Measurements from ENCODE around the gene GNB5. TPM values are rescaled to one million over a fixed set of nuclear protein-coding genes. Genes with fewer than 3 reads are reported as not detected.

The GNB5 gene
- total and polyA plus RNA-seq, 2 of the 13 experiments (the other 11 are each of a cell fraction or from before 2014, with no cell fraction given) = 13.7 to 14.4 TPM

DNA sequence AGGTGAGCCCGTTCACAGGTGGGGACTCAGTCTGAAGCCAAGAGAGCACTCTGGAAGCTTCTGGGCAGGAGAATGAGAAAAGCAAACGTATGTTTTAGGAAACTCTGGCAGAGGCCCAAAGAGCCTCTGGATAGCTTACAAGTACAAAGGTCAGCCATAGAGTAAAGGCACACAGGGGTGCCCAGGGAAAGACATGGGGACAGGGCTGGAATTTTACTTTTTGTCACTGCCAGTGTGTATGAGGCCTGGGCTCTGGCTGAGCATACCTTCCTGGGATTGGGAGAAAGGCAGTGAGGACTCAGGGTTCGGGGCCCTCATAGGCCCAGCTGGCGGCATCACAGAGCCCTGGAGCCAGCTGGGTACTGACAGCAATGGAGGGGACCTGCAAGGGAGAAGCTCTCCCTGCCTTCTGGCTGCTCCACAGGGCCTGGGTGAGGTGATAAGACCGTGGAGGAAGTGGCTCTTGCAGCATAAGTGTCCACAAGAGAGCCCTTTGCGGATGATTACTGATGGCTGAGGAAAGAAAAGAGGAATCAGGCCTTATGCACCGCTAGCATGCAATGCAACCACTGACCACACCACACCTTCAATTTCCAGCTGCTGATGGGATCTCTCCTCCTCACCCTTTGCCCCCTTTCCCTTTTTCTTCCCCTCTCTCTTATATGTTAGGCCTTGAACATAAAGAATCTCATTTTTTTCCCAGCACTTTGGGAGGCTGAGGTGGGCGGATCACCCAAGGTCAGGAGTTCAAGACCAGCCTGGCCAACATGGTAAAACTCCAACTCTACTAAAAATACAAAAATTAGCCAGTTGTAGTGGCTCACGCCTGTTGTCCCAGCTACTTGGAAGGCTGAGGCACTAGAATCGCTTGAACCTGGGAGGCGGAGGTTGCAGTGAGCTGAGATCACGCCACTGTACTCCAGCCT, 53.5 kb downstream of the GNB5 start (continued):
- TF ChIP-seq ZNF589 (CRISPR knock-in tag; conservative IDR thresholded peaks at IDR 0.05) (no peak), PAWR (CRISPR knock-in tag; IDR thresholded peaks at IDR 0.05; ENCODE audit: borderline replicate concordance) (no peak), ISL2 (CRISPR knock-in tag; IDR thresholded peaks at IDR 0.05) (peak; percentile 16; the same call in 1 of the 2 replicates), HES4 (CRISPR knock-in tag; IDR thresholded peaks at IDR 0.05; ENCODE audit: borderline replicate concordance) (no peak), ZNF331 (CRISPR knock-in tag; IDR thresholded peaks at IDR 0.05) (no peak; the same call in 1 of the 2 replicates), ZNF724P (CRISPR knock-in tag; IDR thresholded peaks at IDR 0.05; ENCODE audit: borderline replicate concordance) (no peak), ZNF333 (CRISPR knock-in tag; IDR thresholded peaks at IDR 0.05; ENCODE audit: borderline replicate concordance) (no peak), KDM5B (CRISPR knock-in tag; IDR thresholded peaks at IDR 0.05; ENCODE audit: borderline replicate concordance) (no peak)
- TF ChIP-seq, protein P1, sequence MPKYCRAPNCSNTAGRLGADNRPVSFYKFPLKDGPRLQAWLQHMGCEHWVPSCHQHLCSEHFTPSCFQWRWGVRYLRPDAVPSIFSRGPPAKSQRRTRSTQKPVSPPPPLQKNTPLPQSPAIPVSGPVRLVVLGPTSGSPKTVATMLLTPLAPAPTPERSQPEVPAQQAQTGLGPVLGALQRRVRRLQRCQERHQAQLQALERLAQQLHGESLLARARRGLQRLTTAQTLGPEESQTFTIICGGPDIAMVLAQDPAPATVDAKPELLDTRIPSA (CRISPR knock-in tag; IDR thresholded peaks at IDR 0.05; ENCODE audit: borderline replicate concordance) = no peak
- TF ChIP-seq, protein P2, sequence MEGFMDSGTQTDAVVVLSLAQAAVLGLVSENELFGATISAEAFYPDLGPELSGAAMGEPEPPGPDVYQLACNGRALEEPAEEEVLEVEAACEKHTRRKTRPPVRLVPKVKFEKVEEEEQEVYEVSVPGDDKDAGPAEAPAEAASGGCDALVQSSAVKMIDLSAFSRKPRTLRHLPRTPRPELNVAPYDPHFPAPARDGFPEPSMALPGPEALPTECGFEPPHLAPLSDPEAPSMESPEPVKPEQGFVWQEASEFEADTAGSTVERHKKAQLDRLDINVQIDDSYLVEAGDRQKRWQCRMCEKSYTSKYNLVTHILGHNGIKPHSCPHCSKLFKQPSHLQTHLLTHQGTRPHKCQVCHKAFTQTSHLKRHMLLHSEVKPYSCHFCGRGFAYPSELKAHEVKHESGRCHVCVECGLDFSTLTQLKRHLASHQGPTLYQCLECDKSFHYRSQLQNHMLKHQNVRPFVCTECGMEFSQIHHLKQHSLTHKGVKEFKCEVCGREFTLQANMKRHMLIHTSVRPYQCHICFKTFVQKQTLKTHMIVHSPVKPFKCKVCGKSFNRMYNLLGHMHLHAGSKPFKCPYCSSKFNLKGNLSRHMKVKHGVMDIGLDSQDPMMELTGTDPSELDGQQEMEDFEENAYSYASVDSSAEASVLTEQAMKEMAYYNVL (CRISPR knock-in tag; IDR thresholded peaks at IDR 0.05; ENCODE audit: borderline replicate concordance) = no peak
- TF ChIP-seq, protein P3, sequence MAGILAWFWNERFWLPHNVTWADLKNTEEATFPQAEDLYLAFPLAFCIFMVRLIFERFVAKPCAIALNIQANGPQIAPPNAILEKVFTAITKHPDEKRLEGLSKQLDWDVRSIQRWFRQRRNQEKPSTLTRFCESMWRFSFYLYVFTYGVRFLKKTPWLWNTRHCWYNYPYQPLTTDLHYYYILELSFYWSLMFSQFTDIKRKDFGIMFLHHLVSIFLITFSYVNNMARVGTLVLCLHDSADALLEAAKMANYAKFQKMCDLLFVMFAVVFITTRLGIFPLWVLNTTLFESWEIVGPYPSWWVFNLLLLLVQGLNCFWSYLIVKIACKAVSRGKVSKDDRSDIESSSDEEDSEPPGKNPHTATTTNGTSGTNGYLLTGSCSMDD (CRISPR knock-in tag; IDR thresholded peaks at IDR 0.05) = no peak
- TF ChIP-seq, protein P4, sequence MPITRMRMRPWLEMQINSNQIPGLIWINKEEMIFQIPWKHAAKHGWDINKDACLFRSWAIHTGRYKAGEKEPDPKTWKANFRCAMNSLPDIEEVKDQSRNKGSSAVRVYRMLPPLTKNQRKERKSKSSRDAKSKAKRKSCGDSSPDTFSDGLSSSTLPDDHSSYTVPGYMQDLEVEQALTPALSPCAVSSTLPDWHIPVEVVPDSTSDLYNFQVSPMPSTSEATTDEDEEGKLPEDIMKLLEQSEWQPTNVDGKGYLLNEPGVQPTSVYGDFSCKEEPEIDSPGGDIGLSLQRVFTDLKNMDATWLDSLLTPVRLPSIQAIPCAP (CRISPR knock-in tag; IDR thresholded peaks at IDR 0.05; ENCODE audit: low read depth) = no peak
- TF ChIP-seq, protein P5, sequence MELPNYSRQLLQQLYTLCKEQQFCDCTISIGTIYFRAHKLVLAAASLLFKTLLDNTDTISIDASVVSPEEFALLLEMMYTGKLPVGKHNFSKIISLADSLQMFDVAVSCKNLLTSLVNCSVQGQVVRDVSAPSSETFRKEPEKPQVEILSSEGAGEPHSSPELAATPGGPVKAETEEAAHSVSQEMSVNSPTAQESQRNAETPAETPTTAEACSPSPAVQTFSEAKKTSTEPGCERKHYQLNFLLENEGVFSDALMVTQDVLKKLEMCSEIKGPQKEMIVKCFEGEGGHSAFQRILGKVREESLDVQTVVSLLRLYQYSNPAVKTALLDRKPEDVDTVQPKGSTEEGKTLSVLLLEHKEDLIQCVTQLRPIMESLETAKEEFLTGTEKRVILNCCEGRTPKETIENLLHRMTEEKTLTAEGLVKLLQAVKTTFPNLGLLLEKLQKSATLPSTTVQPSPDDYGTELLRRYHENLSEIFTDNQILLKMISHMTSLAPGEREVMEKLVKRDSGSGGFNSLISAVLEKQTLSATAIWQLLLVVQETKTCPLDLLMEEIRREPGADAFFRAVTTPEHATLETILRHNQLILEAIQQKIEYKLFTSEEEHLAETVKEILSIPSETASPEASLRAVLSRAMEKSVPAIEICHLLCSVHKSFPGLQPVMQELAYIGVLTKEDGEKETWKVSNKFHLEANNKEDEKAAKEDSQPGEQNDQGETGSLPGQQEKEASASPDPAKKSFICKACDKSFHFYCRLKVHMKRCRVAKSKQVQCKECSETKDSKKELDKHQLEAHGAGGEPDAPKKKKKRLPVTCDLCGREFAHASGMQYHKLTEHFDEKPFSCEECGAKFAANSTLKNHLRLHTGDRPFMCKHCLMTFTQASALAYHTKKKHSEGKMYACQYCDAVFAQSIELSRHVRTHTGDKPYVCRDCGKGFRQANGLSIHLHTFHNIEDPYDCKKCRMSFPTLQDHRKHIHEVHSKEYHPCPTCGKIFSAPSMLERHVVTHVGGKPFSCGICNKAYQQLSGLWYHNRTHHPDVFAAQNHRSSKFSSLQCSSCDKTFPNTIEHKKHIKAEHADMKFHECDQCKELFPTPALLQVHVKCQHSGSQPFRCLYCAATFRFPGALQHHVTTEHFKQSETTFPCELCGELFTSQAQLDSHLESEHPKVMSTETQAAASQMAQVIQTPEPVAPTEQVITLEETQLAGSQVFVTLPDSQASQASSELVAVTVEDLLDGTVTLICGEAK (IDR thresholded peaks at IDR 0.05) = no peak
- TF ChIP-seq, protein P5 (CRISPR knock-in tag; IDR thresholded peaks at IDR 0.05) = no peak

All from HepG2 (cell line).